BLaER1 treated with 17β-estradiol and CSF1 and Interleukin-3, amounts not matched to agents 10 nM and 100 nM (cell line): Measurements from ENCODE around the gene CNPY1.
A peak's percentile ranks its signal among the peaks of the same experiment; 100 is the strongest.

Experiments
- H3K27ac ChIP-seq, 11 experiments: shearing (Covaris generic); formaldehyde crosslinking; 2 replicates each; pipeline ENCODE4 v1.8.1; 2022
- H3K27me3 ChIP-seq, 11 experiments: shearing (Covaris generic); formaldehyde crosslinking; 2 replicates each; pipeline ENCODE4 v1.8.1; 2022
- H3K36me3 ChIP-seq, 11 experiments: shearing (Covaris generic); formaldehyde crosslinking; 2 replicates each; pipeline ENCODE4 v1.8.1; 2022
- H3K4me1 ChIP-seq, 10 experiments: shearing (Covaris generic); formaldehyde crosslinking; 2 replicates each; pipeline ENCODE4 v1.8.1; 2022
- H3K4me2 ChIP-seq, 11 experiments: shearing (Covaris generic); formaldehyde crosslinking; 2 replicates each; pipeline ENCODE4 v1.8.1; 2022
- H3K4me3 ChIP-seq, 10 experiments: shearing (Covaris generic); formaldehyde crosslinking; 2 replicates each; pipeline ENCODE4 v1.8.1; 2022
- H3K9ac ChIP-seq, 11 experiments: shearing (Covaris generic); formaldehyde crosslinking; 2 replicates each; pipeline ENCODE4 v1.8.1; 2022
- H3K9me3 ChIP-seq, 11 experiments: shearing (Covaris generic); formaldehyde crosslinking; replicated peaks in 1 of 11; 2 replicates each; pipeline ENCODE4 v1.8.1; 2022
- H4K20me1 ChIP-seq, 11 experiments: shearing (Covaris generic); formaldehyde crosslinking; 2 replicates each; pipeline ENCODE4 v1.8.1; 2022
- Cebpa-rat ChIP-seq, 11 experiments: shearing (Covaris generic); IDR thresholded peaks; 2 replicates each; pipeline ENCODE4 v1.8.1; 2022

CNPY1 gene

GRCh38 chr7:155509725-155510551 lies 36.4 kb downstream of the CNPY1 start:
- Histone ChIP-seq H3K36me3 (no peaks in the 10 kb centered on the region), H3K4me3 (peak overlapping the region in 8 of 10 experiments; percentile 3 to 53 (median 32); a peak in 12 of 20 replicates), H3K4me1 (peaks cover 8 to 17% (median 9%) of the 10 kb centered on the region in 10 experiments; a peak in 17 of 20 replicates), H3K4me2 (peak overlapping the region; percentile 23 to 89 (median 61)), H3K27me3 (peaks cover 100% of the 10 kb centered on the region in 11 experiments), H3K27ac (no peak overlapping the region), H3K9ac (no peak overlapping the region), H4K20me1 (peaks cover 0 to 86% (median 38%) of the 10 kb centered on the region in 11 experiments; a peak in 19 of 22 replicates), H3K9me3 (peaks cover 0 to 4% (median 0%) of the 10 kb centered on the region in 11 experiments; a peak in 1 of 22 replicates)
- TF ChIP-seq Cebpa-rat (IDR thresholded peaks at IDR 0.05) = no peak

GRCh38 chr7:155509359-155509724 lies 37.0 kb downstream of the CNPY1 start:
- Histone ChIP-seq H3K4me1 (peaks cover 8 to 17% (median 9%) of the 10 kb centered on the region in 10 experiments; a peak in 17 of 20 replicates), H3K9me3 (peaks cover 0 to 4% (median 0%) of the 10 kb centered on the region in 11 experiments; a peak in 1 of 22 replicates), H3K4me3 (peak overlapping the region in 6 of 10 experiments; percentile 14 to 53 (median 40); a peak in 9 of 20 replicates), H3K27ac (no peak overlapping the region), H4K20me1 (peaks cover 0 to 88% (median 38%) of the 10 kb centered on the region in 11 experiments; a peak in 19 of 22 replicates), H3K27me3 (peaks cover 100% of the 10 kb centered on the region in 11 experiments), H3K36me3 (no peaks in the 10 kb centered on the region), H3K4me2 (peak overlapping the region; percentile 23 to 89 (median 61); a peak in 20 of 22 replicates), H3K9ac (no peak overlapping the region)
- no peak for TF ChIP-seq Cebpa-rat (IDR thresholded peaks at IDR 0.05)

- no peak overlapping the region for H3K4me3 ChIP-seq
- TF ChIP-seq Cebpa-rat (IDR thresholded peaks at IDR 0.05) = no peak
- peaks cover 0 to 4% (median 0%) of the 10 kb centered on the region in 11 experiments; a peak in 1 of 22 replicates for H3K9me3 ChIP-seq
- H3K36me3 ChIP-seq = no peaks in the 10 kb centered on the region
- peaks cover 100% of the 10 kb centered on the region in 11 experiments for H3K27me3 ChIP-seq
- no peak overlapping the region for H3K4me2 ChIP-seq
- H3K27ac ChIP-seq = no peak overlapping the region
- no peak overlapping the region for H3K9ac ChIP-seq
- peaks cover 8 to 17% (median 9%) of the 10 kb centered on the region in 10 experiments; a peak in 17 of 20 replicates for H3K4me1 ChIP-seq
- peaks cover 0 to 87% (median 38%) of the 10 kb centered on the region in 11 experiments; a peak in 19 of 22 replicates for H4K20me1 ChIP-seq
Measured at GRCh38 chr7:155508376-155509358, 37.7 kb downstream of the CNPY1 start.

- no peak overlapping the region for H3K4me2 ChIP-seq
- peaks cover 0 to 4% (median 0%) of the 10 kb centered on the region in 11 experiments; a peak in 1 of 22 replicates for H3K9me3 ChIP-seq
- H3K27ac ChIP-seq = no peak overlapping the region
- no peak overlapping the region for H3K4me3 ChIP-seq
- H3K4me1 ChIP-seq = peaks cover 8 to 17% (median 9%) of the 10 kb centered on the region in 10 experiments; a peak in 17 of 20 replicates
- H3K36me3 ChIP-seq = no peaks in the 10 kb centered on the region
- TF ChIP-seq Cebpa-rat (IDR thresholded peaks at IDR 0.05) = no peak
- no peak overlapping the region for H3K9ac ChIP-seq
- peaks cover 100% of the 10 kb centered on the region in 11 experiments for H3K27me3 ChIP-seq
- peaks cover 0 to 95% (median 38%) of the 10 kb centered on the region in 11 experiments; a peak in 19 of 22 replicates for H4K20me1 ChIP-seq
Measured at GRCh38 chr7:155507576-155507975, 38.8 kb downstream of the CNPY1 start.

GRCh38 chr7:155506854-155507337 lies 39.5 kb downstream of the CNPY1 start:
- Histone ChIP-seq H3K9me3 (peaks cover 0 to 4% (median 0%) of the 10 kb centered on the region in 11 experiments; a peak in 1 of 22 replicates), H3K36me3 (no peaks in the 10 kb centered on the region), H3K27me3 (peaks cover 100% of the 10 kb centered on the region in 11 experiments), H4K20me1 (peaks cover 0 to 89% (median 38%) of the 10 kb centered on the region in 11 experiments; a peak in 19 of 22 replicates), H3K4me3 (no peak overlapping the region), H3K4me2 (peak overlapping the region in 2 of 11 experiments; percentile 5 to 49; a peak in 3 of 22 replicates), H3K4me1 (peaks cover 8 to 17% (median 9%) of the 10 kb centered on the region in 10 experiments; a peak in 17 of 20 replicates), H3K9ac (no peak overlapping the region), H3K27ac (no peak overlapping the region)
- no peak for TF ChIP-seq Cebpa-rat (IDR thresholded peaks at IDR 0.05)

- peaks cover 0 to 74% (median 37%) of the 10 kb centered on the region in 11 experiments; a peak in 19 of 22 replicates for H4K20me1 ChIP-seq
- H3K36me3 ChIP-seq = no peaks in the 10 kb centered on the region
- peaks cover 0 to 4% (median 0%) of the 10 kb centered on the region in 11 experiments; a peak in 1 of 22 replicates for H3K9me3 ChIP-seq
- peaks cover 100% of the 10 kb centered on the region in 11 experiments for H3K27me3 ChIP-seq
- no peak overlapping the region for H3K9ac ChIP-seq
- H3K4me3 ChIP-seq = no peak overlapping the region
- H3K4me2 ChIP-seq = no peak overlapping the region
- H3K4me1 ChIP-seq = peaks cover 8 to 17% (median 9%) of the 10 kb centered on the region in 10 experiments; a peak in 17 of 20 replicates
- TF ChIP-seq Cebpa-rat (IDR thresholded peaks at IDR 0.05) = no peak
- no peak overlapping the region for H3K27ac ChIP-seq
Measured at GRCh38 chr7:155505422-155505793, 41.0 kb downstream of the CNPY1 start.

- TF ChIP-seq Cebpa-rat (IDR thresholded peaks at IDR 0.05) = no peak
- H3K27me3 ChIP-seq = peaks cover 43 to 55% (median 47%) of the 10 kb centered on the region in 11 experiments
- no peaks in the 10 kb centered on the region for H3K36me3 ChIP-seq
- no peak overlapping the region for H3K4me2 ChIP-seq
- peaks cover 0 to 7% (median 4%) of the 10 kb centered on the region in 10 experiments; a peak in 17 of 20 replicates for H3K4me1 ChIP-seq
- H4K20me1 ChIP-seq = peaks cover 0 to 5% (median 0%) of the 10 kb centered on the region in 11 experiments; a peak in 2 of 22 replicates
- no peak overlapping the region for H3K27ac ChIP-seq
- no peak overlapping the region for H3K4me3 ChIP-seq
- no peaks in the 10 kb centered on the region for H3K9me3 ChIP-seq
- no peak overlapping the region for H3K9ac ChIP-seq
Measured at GRCh38 chr7:155497149-155497901, 49.0 kb downstream of the CNPY1 start.
